Uterine smooth muscle cell (primary cell): ENCODE data around the gene FIGNL2. TPM values are rescaled to one million over a fixed set of nuclear protein-coding genes. Genes with fewer than 3 reads are reported as not detected.

Source experiments
- total RNA-seq: library from RNA; depleted of rRNA; stranded (reverse); fragments of >200 nt; gene quantifications from 2 replicates; pipeline ENCODE4 v1.2.3, GENCODE V29; 2014

Gene FIGNL2
- total RNA-seq = 0.11 and 0.25 TPM in 2 replicates

GRCh38 chr12:51848326-51848727, at the start of gene FIGNL2:
Gene FIGNL2, minus strand, starts transcription at chr12:51848718. Its CDS starts 26,305 bp downstream, at chr12:51822413.

GRCh38 chr12:51887476-51888315, 39.2 kb upstream of the FIGNL2 start, which contains the start of gene ANKRD33:
Gene ANKRD33, plus strand, starts transcription at chr12:51888103. Its CDS starts 84 bp downstream, at chr12:51888187.

Other genes starting within 250 kb of the FIGNL2 start
- gene ANKRD33, start 39.4 kb upstream of the FIGNL2 start, total RNA-seq = 0.11 and 0.12 TPM in 2 replicates
- 9.8 and 12.5 TPM in 2 replicates for gene ACVRL1, start 58.8 kb upstream of the FIGNL2 start, total RNA-seq
- gene ACVR1B, start 103.0 kb upstream of the FIGNL2 start, total RNA-seq = 10.5 and 15.2 TPM in 2 replicates
- gene TAMALIN, start 158.2 kb upstream of the FIGNL2 start, total RNA-seq = 11.2 and 13.0 TPM in 2 replicates
- 3.9 and 5.8 TPM in 2 replicates for gene NR4A1, start 202.7 kb upstream of the FIGNL2 start, total RNA-seq
- 101 and 102 TPM in 2 replicates for gene ATG101, start 221.3 kb upstream of the FIGNL2 start, total RNA-seq
- gene SMIM41, start 231.0 kb upstream of the FIGNL2 start, total RNA-seq = 0.11 and 0.37 TPM in 2 replicates